ENCODE data around the gene DHCR7.

DNA sequence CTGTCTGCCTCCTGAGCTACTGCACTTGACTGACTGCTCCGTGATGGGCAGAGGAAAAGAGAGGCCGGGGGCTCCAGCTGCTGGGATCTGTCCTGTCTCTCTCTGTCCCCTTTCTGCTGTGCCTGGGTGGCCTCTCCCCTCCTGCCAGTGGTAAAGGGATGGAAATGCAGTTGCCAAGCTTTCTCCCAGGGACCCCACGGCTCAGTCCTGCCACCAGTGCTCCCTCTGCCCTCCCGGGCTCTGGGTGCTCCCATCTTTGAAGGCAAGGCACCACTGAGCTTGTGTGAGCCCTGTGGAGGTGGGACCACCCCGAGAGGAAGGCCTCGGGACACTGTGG is 36.8 kb upstream of the DHCR7 start:
- TF ChIP-seq, protein P1, sequence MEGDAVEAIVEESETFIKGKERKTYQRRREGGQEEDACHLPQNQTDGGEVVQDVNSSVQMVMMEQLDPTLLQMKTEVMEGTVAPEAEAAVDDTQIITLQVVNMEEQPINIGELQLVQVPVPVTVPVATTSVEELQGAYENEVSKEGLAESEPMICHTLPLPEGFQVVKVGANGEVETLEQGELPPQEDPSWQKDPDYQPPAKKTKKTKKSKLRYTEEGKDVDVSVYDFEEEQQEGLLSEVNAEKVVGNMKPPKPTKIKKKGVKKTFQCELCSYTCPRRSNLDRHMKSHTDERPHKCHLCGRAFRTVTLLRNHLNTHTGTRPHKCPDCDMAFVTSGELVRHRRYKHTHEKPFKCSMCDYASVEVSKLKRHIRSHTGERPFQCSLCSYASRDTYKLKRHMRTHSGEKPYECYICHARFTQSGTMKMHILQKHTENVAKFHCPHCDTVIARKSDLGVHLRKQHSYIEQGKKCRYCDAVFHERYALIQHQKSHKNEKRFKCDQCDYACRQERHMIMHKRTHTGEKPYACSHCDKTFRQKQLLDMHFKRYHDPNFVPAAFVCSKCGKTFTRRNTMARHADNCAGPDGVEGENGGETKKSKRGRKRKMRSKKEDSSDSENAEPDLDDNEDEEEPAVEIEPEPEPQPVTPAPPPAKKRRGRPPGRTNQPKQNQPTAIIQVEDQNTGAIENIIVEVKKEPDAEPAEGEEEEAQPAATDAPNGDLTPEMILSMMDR (conservative IDR thresholded peaks at IDR 0.05 in 1 of 2, IDR thresholded peaks at IDR 0.05 in 1 of 2; ENCODE audit: low read depth in 1 of 2, low read length in 2 of 2): no peak
- no peak for TF ChIP-seq EZH2 (IDR thresholded peaks at IDR 0.05; ENCODE audit: low read length, missing control alignments)

All from fibroblast of lung (primary cell).